OCI-LY3 (cell line): Measurements from ENCODE around the gene IL1A.

Source experiments
- H2AFZ ChIP-seq: fragments of 200-600, 300-600 bp; shearing (Covaris generic); 2 replicates; pipeline ENCODE4 v1.6.0; 2014; ENCODE audit warnings: antibody characterized with exemption, low read depth, low read length
- H3K27ac ChIP-seq: fragments of 200-600, 300-600 bp; sonication (generic); 2 replicates; pipeline ENCODE4 v1.5.1; 2014; ENCODE audit warnings: mild to moderate bottlenecking, low read length, moderate library complexity, mixed read lengths
- H3K27me3 ChIP-seq: fragments of 200-600, 300-600 bp; sonication (generic); 2 replicates; pipeline ENCODE4 v1.6.1; 2014; ENCODE audit warnings: low read depth, low read length, mixed read lengths
- H3K36me3 ChIP-seq: fragments of 200-600, 300-600 bp; sonication (generic); replicated peaks from 2 replicates; pipeline ENCODE3; 2014; ENCODE audit warnings: low read depth, low read length, mixed read lengths
- H3K4me1 ChIP-seq: fragments of 300-600, 200-600 bp; sonication (generic); 2 replicates; pipeline ENCODE4 v1.6.1; 2014; ENCODE audit warnings: low read length, mixed read lengths
- H3K4me2 ChIP-seq: fragments of 200-600, 300-600 bp; sonication (generic); 2 replicates; pipeline ENCODE4 v1.6.1; 2014; ENCODE audit warnings: low read length, mixed read lengths
- H3K4me3 ChIP-seq: fragments of 300-600, 200-600 bp; sonication (generic); 2 replicates; pipeline ENCODE4 v1.5.1; 2014; ENCODE audit warnings: antibody characterized with exemption, mild to moderate bottlenecking, low read length, moderate library complexity
- H3K79me2 ChIP-seq: fragments of 300-600, 200-600 bp; shearing (Covaris generic); 2 replicates; pipeline ENCODE4 v1.6.1; 2014; ENCODE audit warnings: mild to moderate bottlenecking, low read length, mixed read lengths
- H3K9ac ChIP-seq: fragments of 300-600, 200-600 bp; shearing (Covaris generic); 2 replicates; pipeline ENCODE4 v1.6.0; 2014; ENCODE audit warnings: mild to moderate bottlenecking, low read length, moderate library complexity
- H3K9me3 ChIP-seq: fragments of 200-600, 300-600 bp; shearing (Covaris generic); 2 replicates; pipeline ENCODE4 v1.6.1; 2014; ENCODE audit warnings: low read length, mixed read lengths; ENCODE audit not compliant: insufficient read depth
- H4K20me1 ChIP-seq: fragments of 200-600, 300-600 bp; sonication (generic); 2 replicates; pipeline ENCODE4 v1.6.1; 2016; ENCODE audit warnings: low read length, mixed read lengths; ENCODE audit not compliant: insufficient read depth
- EZH2phosphoT487 ChIP-seq: fragments of 200-600 bp; shearing (Covaris generic); IDR thresholded peaks from 2 replicates; pipeline ENCODE4 v1.6.1; 2018; ENCODE audit warnings: antibody characterized with exemption, mixed run types, low read depth
- TF ChIP-seq, protein P1 (sequence below): fragments of 200-600, 300-600 bp; sonication (generic); IDR thresholded peaks from 2 replicates; pipeline ENCODE4 v1.5.1; 2014; ENCODE audit warnings: antibody characterized with exemption, low read length, low read depth

IL1A gene

DNA sequence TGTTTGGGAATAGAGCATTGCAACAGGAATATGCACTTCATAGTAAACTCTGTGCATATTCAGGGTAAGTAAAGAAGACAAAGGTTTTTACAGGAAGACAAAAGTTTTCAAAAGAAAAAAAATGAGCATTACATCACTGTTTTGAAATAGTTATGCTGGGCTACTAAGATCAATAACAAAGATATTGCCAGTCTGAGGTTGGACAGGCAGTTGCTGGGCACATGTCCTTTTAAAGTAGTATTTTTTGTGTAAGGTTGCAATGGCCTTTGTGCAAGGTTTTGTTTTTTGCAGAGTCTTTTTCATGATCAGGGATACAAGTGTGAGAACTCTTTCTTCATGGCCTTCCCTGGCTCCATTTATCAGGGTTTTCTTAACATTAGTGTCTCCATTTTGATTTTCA lies 36.0 kb upstream of the IL1A start:
- TF ChIP-seq, protein P1, sequence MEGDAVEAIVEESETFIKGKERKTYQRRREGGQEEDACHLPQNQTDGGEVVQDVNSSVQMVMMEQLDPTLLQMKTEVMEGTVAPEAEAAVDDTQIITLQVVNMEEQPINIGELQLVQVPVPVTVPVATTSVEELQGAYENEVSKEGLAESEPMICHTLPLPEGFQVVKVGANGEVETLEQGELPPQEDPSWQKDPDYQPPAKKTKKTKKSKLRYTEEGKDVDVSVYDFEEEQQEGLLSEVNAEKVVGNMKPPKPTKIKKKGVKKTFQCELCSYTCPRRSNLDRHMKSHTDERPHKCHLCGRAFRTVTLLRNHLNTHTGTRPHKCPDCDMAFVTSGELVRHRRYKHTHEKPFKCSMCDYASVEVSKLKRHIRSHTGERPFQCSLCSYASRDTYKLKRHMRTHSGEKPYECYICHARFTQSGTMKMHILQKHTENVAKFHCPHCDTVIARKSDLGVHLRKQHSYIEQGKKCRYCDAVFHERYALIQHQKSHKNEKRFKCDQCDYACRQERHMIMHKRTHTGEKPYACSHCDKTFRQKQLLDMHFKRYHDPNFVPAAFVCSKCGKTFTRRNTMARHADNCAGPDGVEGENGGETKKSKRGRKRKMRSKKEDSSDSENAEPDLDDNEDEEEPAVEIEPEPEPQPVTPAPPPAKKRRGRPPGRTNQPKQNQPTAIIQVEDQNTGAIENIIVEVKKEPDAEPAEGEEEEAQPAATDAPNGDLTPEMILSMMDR = no peak
- no peak for TF ChIP-seq EZH2phosphoT487
- H3K79me2 ChIP-seq = no peaks in the 10 kb centered on the region

DNA sequence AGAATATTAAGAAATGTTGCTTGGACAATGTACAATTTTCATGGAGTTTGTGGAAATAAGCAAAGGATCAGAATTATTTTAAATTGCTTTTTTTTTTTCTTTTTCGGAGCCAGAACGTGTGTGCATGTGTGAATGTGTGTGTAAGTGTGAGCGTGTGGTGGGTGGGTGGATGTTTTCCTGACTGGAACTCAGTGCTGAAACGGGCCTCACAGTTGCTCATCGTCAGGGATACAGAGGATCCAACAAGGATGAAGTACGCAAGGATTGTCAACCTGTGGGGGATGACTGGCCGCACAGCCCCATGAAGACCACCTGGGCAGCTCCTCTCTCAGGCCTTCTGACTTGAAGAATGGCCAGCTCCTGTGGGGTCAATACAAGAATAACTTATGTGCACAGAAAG lies 34.8 kb upstream of the IL1A start:
- no peak overlapping the region for H2AFZ ChIP-seq
- H3K9ac ChIP-seq = no peak overlapping the region
- H3K36me3 ChIP-seq = no peaks in the 10 kb centered on the region
- H3K79me2 ChIP-seq = no peaks in the 10 kb centered on the region
- H3K27me3 ChIP-seq = no peaks in the 10 kb centered on the region
- no peak overlapping the region for H3K27ac ChIP-seq
- H3K4me1 ChIP-seq = peaks cover 5% of the 10 kb centered on the region; the same call in 1 of the 2 replicates
- H4K20me1 ChIP-seq = no peaks in the 10 kb centered on the region
- no peaks in the 10 kb centered on the region for H3K9me3 ChIP-seq
- TF ChIP-seq EZH2phosphoT487 = no peak
- TF ChIP-seq, protein P1 = no peak
- no peak overlapping the region for H3K4me2 ChIP-seq
- H3K4me3 ChIP-seq = no peak overlapping the region

More for the DNA sequence above, 36.0 kb upstream of the IL1A start:
- no peak overlapping the region for H3K27ac ChIP-seq
- no peak overlapping the region for H2AFZ ChIP-seq
- no peaks in the 10 kb centered on the region for H3K27me3 ChIP-seq
- H3K4me2 ChIP-seq = no peak overlapping the region
- H3K9ac ChIP-seq = no peak overlapping the region
- no peak overlapping the region for H3K4me3 ChIP-seq
- H3K4me1 ChIP-seq = peaks cover 8% of the 10 kb centered on the region
- H3K36me3 ChIP-seq = no peaks in the 10 kb centered on the region
- no peaks in the 10 kb centered on the region for H4K20me1 ChIP-seq
- no peaks in the 10 kb centered on the region for H3K9me3 ChIP-seq

DNA sequence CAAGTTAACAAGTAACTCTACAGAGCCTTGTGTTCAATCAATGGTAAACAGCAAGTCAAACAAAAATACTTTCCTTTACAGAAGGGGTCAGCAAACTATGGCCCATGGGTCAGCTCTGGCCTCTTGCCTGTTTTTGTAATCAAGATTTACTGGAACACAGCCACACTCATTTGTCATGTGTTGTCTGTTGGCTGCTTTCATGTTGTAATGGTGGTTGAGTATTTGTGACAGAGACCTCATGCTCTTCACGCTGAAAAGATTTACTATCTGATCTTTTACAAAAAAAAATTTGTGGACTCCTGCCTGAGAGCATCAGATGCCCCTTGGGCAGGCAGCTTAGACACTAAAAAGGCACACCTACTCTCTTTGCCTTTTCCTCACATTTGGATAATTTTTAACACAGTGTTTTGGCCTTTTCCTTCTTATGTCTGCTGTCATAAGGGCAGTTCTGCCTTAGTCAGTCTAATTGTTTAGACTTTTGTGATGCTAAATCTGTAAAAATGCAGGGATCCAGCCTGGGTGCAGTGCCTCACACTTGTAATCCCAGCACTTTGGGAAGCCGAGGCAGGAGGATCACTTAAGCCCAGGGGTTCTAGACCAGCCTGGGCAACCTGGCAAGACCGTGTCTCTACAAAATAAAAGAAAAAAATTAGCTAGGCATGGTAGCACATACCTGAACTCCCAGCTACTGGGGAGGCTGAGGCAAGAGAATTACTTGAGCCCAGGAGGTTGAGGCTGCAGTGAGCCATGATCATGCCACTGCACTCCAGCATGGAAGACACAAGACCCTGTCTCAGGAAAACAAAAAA lies 34.0 kb upstream of the IL1A start:
- no peak for TF ChIP-seq EZH2phosphoT487
- TF ChIP-seq, protein P1 = no peak

DNA sequence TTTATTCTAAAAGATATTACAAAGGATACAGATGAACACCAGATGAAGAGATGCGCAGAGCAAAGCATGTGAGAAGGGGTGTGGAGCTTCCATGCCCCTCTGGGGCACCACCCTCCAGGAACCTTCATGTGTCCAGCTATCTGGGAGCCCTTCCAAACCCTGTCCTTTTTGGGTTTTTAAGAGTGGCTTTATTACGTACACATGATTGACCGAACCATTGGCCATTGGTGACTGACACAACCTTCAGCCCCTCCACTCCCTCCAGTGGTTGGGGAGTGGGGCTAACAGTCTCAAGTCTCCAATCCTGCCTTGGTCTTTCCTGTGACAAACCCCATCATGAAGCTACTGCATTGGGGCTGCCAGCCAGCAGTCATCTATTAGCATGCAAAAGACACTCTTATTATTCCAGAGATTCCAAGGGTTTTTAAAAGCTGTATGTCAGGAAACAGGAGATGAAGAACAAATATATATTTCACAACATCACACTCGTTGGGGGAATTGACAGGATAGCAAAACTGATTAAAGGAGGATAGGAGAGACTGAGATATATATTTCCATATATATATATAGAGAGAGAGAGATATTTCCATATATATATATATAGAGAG lies 32.9 kb upstream of the IL1A start:
- no peak overlapping the region for H3K27ac ChIP-seq
- H3K79me2 ChIP-seq = no peaks in the 10 kb centered on the region
- no peaks in the 10 kb centered on the region for H4K20me1 ChIP-seq
- H3K4me1 ChIP-seq = peaks cover 18% of the 10 kb centered on the region
- H3K4me2 ChIP-seq = no peak overlapping the region
- H3K9me3 ChIP-seq = no peaks in the 10 kb centered on the region
- no peak overlapping the region for H2AFZ ChIP-seq
- no peak overlapping the region for H3K9ac ChIP-seq
- H3K36me3 ChIP-seq = no peaks in the 10 kb centered on the region
- H3K27me3 ChIP-seq = no peaks in the 10 kb centered on the region
- no peak overlapping the region for H3K4me3 ChIP-seq
- TF ChIP-seq, protein P1 = no peak
- TF ChIP-seq EZH2phosphoT487 = no peak

More for the DNA sequence above, 34.0 kb upstream of the IL1A start:
- Histone ChIP-seq H3K9ac (no peak overlapping the region), H3K36me3 (no peaks in the 10 kb centered on the region), H4K20me1 (no peaks in the 10 kb centered on the region), H3K4me2 (no peak overlapping the region), H3K27ac (no peak overlapping the region), H3K27me3 (no peaks in the 10 kb centered on the region), H3K79me2 (no peaks in the 10 kb centered on the region), H3K9me3 (no peaks in the 10 kb centered on the region), H3K4me3 (no peak overlapping the region), H2AFZ (no peak overlapping the region), H3K4me1 (peaks cover 7% of the 10 kb centered on the region)
